GM06990 (cell line): Measurements from ENCODE around the gene HES4.

Experiments used
- DNase-seq: peaks from one replicate; pipeline ENCODE4 v3.0.0-alpha.2; 2011; ENCODE audit not compliant: insufficient read length; ENCODE audit errors: extremely low read depth
- H3K27me3 ChIP-seq: replicated peaks from 2 replicates; pipeline ENCODE4 v1.6.0; 2011; ENCODE audit warnings: low read length; ENCODE audit not compliant: control insufficient read depth, insufficient read depth
- H3K36me3 ChIP-seq: 2 replicates; pipeline ENCODE4 v1.5.1; 2011; ENCODE audit warnings: low read length; ENCODE audit not compliant: control insufficient read depth, insufficient read depth
- H3K4me3 ChIP-seq: replicated peaks from 2 replicates; pipeline ENCODE4 v1.5.1; 2011; ENCODE audit warnings: low read depth, mild to moderate bottlenecking, control low read depth, low read length
- TF ChIP-seq, protein P1 (sequence below): IDR thresholded peaks from 2 replicates; pipeline ENCODE4 v1.5.1; 2011; ENCODE audit warnings: low read length, control low read depth, mild to moderate bottlenecking, inconsistent platforms; ENCODE audit not compliant: insufficient read depth, poor library complexity, severe bottlenecking

HES4 gene

GRCh38 chr1:1035291-1035943 lies 35.5 kb upstream of the HES4 start:
- TF ChIP-seq, protein P1, sequence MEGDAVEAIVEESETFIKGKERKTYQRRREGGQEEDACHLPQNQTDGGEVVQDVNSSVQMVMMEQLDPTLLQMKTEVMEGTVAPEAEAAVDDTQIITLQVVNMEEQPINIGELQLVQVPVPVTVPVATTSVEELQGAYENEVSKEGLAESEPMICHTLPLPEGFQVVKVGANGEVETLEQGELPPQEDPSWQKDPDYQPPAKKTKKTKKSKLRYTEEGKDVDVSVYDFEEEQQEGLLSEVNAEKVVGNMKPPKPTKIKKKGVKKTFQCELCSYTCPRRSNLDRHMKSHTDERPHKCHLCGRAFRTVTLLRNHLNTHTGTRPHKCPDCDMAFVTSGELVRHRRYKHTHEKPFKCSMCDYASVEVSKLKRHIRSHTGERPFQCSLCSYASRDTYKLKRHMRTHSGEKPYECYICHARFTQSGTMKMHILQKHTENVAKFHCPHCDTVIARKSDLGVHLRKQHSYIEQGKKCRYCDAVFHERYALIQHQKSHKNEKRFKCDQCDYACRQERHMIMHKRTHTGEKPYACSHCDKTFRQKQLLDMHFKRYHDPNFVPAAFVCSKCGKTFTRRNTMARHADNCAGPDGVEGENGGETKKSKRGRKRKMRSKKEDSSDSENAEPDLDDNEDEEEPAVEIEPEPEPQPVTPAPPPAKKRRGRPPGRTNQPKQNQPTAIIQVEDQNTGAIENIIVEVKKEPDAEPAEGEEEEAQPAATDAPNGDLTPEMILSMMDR, result no peak
- no peak overlapping the region for H3K4me3 ChIP-seq
- DNase-seq, result no peak
- H3K36me3 ChIP-seq, result no peaks in the 10 kb centered on the region
- H3K27me3 ChIP-seq, result no peaks in the 10 kb centered on the region

GRCh38 chr1:1034439-1034781 lies 34.5 kb upstream of the HES4 start:
- TF ChIP-seq, protein P1, result no peak
- Histone ChIP-seq H3K4me3 (no peak overlapping the region), H3K27me3 (no peaks in the 10 kb centered on the region), H3K36me3 (no peaks in the 10 kb centered on the region)
- no peak for DNase-seq

DNA sequence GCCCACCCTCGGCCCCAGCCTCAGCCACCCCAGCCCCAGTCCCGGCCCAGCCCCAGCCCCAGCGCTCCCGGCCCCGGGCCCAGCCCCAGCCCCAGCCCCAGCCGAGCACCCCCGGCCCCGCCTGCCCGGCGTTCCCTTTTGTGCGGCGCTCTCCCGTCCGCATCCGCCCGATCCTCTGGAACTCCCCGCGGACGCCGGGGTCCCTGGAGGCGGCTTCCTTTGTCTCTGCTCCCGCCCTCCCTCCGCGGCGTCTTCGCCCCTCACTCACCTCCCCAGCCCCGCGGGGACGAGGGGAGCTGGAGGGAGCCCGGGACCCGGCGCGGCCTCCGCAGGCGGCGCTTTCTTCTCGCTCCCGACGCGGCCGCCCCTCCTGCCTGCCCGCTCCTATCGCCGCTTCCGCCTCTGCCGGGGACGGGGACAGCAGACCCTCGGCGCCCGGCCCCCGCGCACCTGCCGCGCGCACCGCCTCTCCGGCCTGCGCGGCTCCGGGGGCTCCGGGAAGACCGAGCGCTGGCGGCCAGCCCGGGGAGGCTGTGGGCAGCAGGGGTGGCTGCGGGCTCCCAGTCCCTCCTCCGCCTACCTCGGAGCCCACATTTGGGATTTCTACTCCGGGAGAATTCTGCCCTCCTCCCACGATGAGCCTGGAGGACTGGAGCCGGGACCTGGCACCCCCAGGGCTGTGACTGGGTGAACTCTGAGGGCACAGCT lies 34.0 kb upstream of the HES4 start:
- DNase-seq, result no peak
- TF ChIP-seq, protein P1, result no peak
- peak overlapping the region; percentile 44 for H3K4me3 ChIP-seq
- H3K27me3 ChIP-seq, result no peaks in the 10 kb centered on the region
- H3K36me3 ChIP-seq, result no peaks in the 10 kb centered on the region

DNA sequence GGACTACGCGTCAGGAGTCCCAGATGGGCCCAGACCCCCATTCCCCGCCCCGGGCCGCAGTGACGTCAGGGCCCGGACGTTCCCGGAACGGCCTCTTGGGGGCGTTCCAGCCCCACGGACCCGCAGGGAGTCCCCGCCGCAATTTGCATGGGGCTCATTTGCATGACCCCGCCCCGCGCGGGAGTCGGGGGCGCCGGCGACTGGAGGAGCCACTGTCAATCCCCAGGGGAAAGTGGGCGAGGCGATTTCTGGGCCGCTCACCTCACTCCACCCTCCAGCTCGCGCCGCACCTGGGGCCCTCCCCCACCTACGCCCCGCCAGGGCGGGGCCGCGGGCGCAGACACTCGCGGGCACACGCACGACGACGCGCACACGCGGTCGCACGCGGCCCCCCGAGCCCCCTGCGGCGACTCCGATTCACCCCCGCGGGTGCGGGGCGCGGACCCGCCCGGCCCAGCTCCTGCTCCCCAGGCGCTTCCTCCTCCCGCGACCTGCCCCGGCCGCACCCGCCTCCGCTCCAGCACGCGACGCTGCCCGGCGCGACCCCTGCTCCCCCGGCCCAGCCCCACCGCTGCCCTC lies 33.2 kb upstream of the HES4 start:
- DNase-seq, result peak; percentile 95
- H3K36me3 ChIP-seq, result no peaks in the 10 kb centered on the region
- TF ChIP-seq, protein P1, result peak; percentile 87
- no peaks in the 10 kb centered on the region for H3K27me3 ChIP-seq
- peak overlapping the region; percentile 44 for H3K4me3 ChIP-seq

DNA sequence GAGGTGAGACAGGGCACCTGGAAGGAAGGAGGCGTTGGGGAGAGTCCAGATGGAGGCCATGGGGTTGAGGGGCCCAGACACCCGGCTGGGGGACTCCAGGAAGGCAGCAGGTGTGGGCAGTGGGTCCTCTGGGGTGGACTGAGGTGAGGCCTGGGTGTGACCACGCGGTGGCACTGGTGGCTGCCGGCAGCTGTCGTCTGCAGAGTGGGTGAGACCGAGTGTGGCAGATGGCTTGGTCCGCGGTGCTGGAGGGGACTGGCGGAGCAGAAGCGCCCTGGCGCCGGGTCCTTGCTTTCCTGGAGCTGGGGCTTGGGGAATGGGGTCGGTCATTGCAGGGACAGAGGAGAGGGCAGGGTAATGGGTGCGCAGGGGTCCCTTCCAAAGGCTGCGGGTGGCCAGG lies 32.5 kb upstream of the HES4 start:
- peak overlapping the region; percentile 44; the same call in 1 of the 2 replicates for H3K4me3 ChIP-seq
- TF ChIP-seq, protein P1, result peak; percentile 29
- DNase-seq, result no peak
- H3K36me3 ChIP-seq, result no peaks in the 10 kb centered on the region; the same call in 1 of the 2 replicates
- H3K27me3 ChIP-seq, result no peaks in the 10 kb centered on the region
